Thoracic aorta (tissue), 2 donors: Measurements from ENCODE around the gene CALHM1. TPM values are rescaled to one million over a fixed set of nuclear protein-coding genes. Genes with fewer than 3 reads are reported as not detected.
A peak's percentile ranks its signal among the peaks of the same experiment; 100 is the strongest.

ENCODE experiments used
- ATAC-seq: fragments of 150-250 bp; one replicate; pipeline ENCODE4 v1.8.0; 2017; ENCODE audit warnings: low read depth; ENCODE audit not compliant: insufficient number of reproducible peaks, low FRiP score
- DNase-seq: peaks from one replicate; pipeline ENCODE4 v3.0.0-alpha.2; 2020; ENCODE audit warnings: low spot score
- H3K27ac ChIP-seq, 2 donors: fragments of 200-600 bp; sonication (generic); 1 replicate in 1 of 2; 2 replicates in 1 of 2; pipeline ENCODE4 v1.5.1; 2016; ENCODE audit warnings: mild to moderate bottlenecking in 2 of 2, moderate library complexity in 2 of 2
- H3K27me3 ChIP-seq: fragments of 200-600 bp; sonication (generic); replicated peaks from 2 replicates; pipeline ENCODE4 v1.6.0; 2016; ENCODE audit warnings: mild to moderate bottlenecking; ENCODE audit not compliant: insufficient read depth
- H3K36me3 ChIP-seq: fragments of 200-600 bp; sonication (generic); one replicate; pipeline ENCODE4 v1.5.1; 2016
- H3K4me1 ChIP-seq, 2 donors: fragments of 200-600 bp; sonication (generic); 1 replicate in 1 of 2; 2 replicates in 1 of 2; pipeline versions ENCODE4 v1.5.1 to v1.6.0; 2016; ENCODE audit warnings: low read depth in 2 of 2, mild to moderate bottlenecking in 1 of 2; ENCODE audit not compliant: control insufficient read depth in 1 of 2
- H3K4me3 ChIP-seq: fragments of 200-600 bp; sonication (generic); 2 replicates; pipeline ENCODE4 v1.5.1; 2016; ENCODE audit warnings: mild to moderate bottlenecking
- H3K9me3 ChIP-seq: fragments of 200-600 bp; sonication (generic); 2 replicates; pipeline ENCODE4 v1.5.1; 2016
- total RNA-seq, 2 donors: library from RNA; depleted of rRNA; stranded (reverse); fragments of >200 nt; gene quantifications; one replicate each; pipeline versions ENCODE4 v1.1.0 to v1.2.3, GENCODE V29; 2016
- TF ChIP-seq, protein P1 (sequence below): fragments of 200-600 bp; sonication (generic); IDR thresholded peaks from one replicate; pipeline ENCODE4 v1.5.1; 2019; ENCODE audit warnings: antibody characterized with exemption

Gene CALHM1
- total RNA-seq, 2 donors from 2014 or later: not detected

GRCh38 chr10:103445767-103446567 is 12.7 kb downstream of the CALHM1 start:
- DNase-seq: peak; percentile 73
- no peak overlapping the region for H3K4me3 ChIP-seq
- peak overlapping the region; percentile 87 to 96 for H3K27ac ChIP-seq
- TF ChIP-seq, protein P1, sequence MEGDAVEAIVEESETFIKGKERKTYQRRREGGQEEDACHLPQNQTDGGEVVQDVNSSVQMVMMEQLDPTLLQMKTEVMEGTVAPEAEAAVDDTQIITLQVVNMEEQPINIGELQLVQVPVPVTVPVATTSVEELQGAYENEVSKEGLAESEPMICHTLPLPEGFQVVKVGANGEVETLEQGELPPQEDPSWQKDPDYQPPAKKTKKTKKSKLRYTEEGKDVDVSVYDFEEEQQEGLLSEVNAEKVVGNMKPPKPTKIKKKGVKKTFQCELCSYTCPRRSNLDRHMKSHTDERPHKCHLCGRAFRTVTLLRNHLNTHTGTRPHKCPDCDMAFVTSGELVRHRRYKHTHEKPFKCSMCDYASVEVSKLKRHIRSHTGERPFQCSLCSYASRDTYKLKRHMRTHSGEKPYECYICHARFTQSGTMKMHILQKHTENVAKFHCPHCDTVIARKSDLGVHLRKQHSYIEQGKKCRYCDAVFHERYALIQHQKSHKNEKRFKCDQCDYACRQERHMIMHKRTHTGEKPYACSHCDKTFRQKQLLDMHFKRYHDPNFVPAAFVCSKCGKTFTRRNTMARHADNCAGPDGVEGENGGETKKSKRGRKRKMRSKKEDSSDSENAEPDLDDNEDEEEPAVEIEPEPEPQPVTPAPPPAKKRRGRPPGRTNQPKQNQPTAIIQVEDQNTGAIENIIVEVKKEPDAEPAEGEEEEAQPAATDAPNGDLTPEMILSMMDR: no peak
- H3K36me3 ChIP-seq: peaks cover 52% of the 10 kb centered on the region
- no peaks in the 10 kb centered on the region for H3K9me3 ChIP-seq
- H3K27me3 ChIP-seq: no peaks in the 10 kb centered on the region
- peaks cover 65 to 75% of the 10 kb centered on the region in 2 donors for H3K4me1 ChIP-seq
- peak; percentile 89 for ATAC-seq

DNA sequence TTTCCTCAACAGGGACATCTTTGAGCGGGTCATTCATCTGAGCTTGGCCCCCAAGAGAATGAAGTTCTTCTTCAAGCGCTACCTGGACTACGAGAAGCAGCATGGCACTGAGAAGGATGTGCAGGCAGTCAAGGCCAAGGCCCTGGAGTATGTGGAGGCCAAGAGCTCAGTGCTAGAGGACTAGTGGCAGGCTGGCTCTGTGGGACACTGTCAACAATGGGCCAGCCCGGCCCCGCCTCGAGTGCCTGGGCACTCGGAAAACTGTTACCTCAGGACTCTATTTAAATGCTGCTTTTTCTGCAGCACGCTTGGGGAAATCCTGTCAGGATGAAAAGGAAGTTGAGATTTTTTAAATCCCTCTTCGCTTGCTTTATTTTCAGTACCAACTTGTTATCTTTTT is 13.3 kb downstream of the CALHM1 start:
- Histone ChIP-seq H3K36me3 (peaks cover 57% of the 10 kb centered on the region), H3K27me3 (no peaks in the 10 kb centered on the region), H3K9me3 (no peaks in the 10 kb centered on the region), H3K27ac (peak overlapping the region; percentile 87 to 96), H3K4me3 (no peak overlapping the region), H3K4me1 (peaks cover 61 to 71% of the 10 kb centered on the region in 2 donors)
- TF ChIP-seq, protein P1: no peak
- ATAC-seq (no peak), DNase-seq (no peak)

- ATAC-seq (no peak), DNase-seq (no peak)
- Histone ChIP-seq H3K4me1 (peaks cover 53 to 62% of the 10 kb centered on the region in 2 donors), H3K9me3 (no peaks in the 10 kb centered on the region), H3K36me3 (peaks cover 59% of the 10 kb centered on the region), H3K4me3 (no peak overlapping the region), H3K27ac (peak overlapping the region; percentile 87 to 96), H3K27me3 (no peaks in the 10 kb centered on the region)
- TF ChIP-seq, protein P1: no peak
Measured at GRCh38 chr10:103444478-103444877, 14.2 kb downstream of the CALHM1 start.

GRCh38 chr10:103443475-103444185 is 15.1 kb downstream of the CALHM1 start:
- H3K36me3 ChIP-seq: peaks cover 55% of the 10 kb centered on the region
- peaks cover 45 to 54% of the 10 kb centered on the region in 2 donors for H3K4me1 ChIP-seq
- H3K27me3 ChIP-seq: no peaks in the 10 kb centered on the region
- no peak for ATAC-seq
- no peaks in the 10 kb centered on the region for H3K9me3 ChIP-seq
- H3K4me3 ChIP-seq: no peak overlapping the region
- no peak for DNase-seq
- no peak overlapping the region for H3K27ac ChIP-seq
- TF ChIP-seq, protein P1: no peak

GRCh38 chr10:103442031-103442461 is 16.7 kb downstream of the CALHM1 start:
- TF ChIP-seq, protein P1: no peak
- Histone ChIP-seq H3K36me3 (peaks cover 52% of the 10 kb centered on the region), H3K27ac (peak overlapping the region in 1 of 2 donors; percentile 48), H3K4me1 (peaks cover 30 to 38% of the 10 kb centered on the region in 2 donors), H3K4me3 (no peak overlapping the region), H3K9me3 (no peaks in the 10 kb centered on the region), H3K27me3 (no peaks in the 10 kb centered on the region)
- ATAC-seq (no peak), DNase-seq (no peak)
